Measurements from ENCODE around the gene TLCD3A. TPM values are rescaled to one million over a fixed set of nuclear protein-coding genes. Genes with fewer than 3 reads are reported as not detected.

The TLCD3A gene
- total and polyA plus RNA-seq, 12 donors = 1.1 to 4.5 (median 2.6) TPM

- TF ChIP-seq, protein P1, sequence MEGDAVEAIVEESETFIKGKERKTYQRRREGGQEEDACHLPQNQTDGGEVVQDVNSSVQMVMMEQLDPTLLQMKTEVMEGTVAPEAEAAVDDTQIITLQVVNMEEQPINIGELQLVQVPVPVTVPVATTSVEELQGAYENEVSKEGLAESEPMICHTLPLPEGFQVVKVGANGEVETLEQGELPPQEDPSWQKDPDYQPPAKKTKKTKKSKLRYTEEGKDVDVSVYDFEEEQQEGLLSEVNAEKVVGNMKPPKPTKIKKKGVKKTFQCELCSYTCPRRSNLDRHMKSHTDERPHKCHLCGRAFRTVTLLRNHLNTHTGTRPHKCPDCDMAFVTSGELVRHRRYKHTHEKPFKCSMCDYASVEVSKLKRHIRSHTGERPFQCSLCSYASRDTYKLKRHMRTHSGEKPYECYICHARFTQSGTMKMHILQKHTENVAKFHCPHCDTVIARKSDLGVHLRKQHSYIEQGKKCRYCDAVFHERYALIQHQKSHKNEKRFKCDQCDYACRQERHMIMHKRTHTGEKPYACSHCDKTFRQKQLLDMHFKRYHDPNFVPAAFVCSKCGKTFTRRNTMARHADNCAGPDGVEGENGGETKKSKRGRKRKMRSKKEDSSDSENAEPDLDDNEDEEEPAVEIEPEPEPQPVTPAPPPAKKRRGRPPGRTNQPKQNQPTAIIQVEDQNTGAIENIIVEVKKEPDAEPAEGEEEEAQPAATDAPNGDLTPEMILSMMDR (IDR thresholded peaks at IDR 0.05) = no peak
- Histone ChIP-seq H3K27ac (no peak overlapping the region), H3K27me3 (no peaks in the 10 kb centered on the region), H3K36me3 (peaks cover 0 to 98% (median 35%) of the 10 kb centered on the region in 9 donors), H3K4me3 (no peak overlapping the region), H3K4me1 (peaks cover 0 to 9% (median 0%) of the 10 kb centered on the region in 9 donors), H3K9me3 (no peaks in the 10 kb centered on the region)
- no peak for DNase-seq
- ATAC-seq = no peak
- intact Hi-C loops (cut with DNase I) = loop anchor here in 2 of 10 donors (10.0 kb wide), 1 partner anchor 137 kb away; no protein-coding TSS in a partner anchor
- 91 to 94% methylated on average over 4 of the region's 4 CpGs for WGBS, 2 donors
Observed at GRCh38 chr17:691423-691822, 41.0 kb upstream of the TLCD3A start.

DNA sequence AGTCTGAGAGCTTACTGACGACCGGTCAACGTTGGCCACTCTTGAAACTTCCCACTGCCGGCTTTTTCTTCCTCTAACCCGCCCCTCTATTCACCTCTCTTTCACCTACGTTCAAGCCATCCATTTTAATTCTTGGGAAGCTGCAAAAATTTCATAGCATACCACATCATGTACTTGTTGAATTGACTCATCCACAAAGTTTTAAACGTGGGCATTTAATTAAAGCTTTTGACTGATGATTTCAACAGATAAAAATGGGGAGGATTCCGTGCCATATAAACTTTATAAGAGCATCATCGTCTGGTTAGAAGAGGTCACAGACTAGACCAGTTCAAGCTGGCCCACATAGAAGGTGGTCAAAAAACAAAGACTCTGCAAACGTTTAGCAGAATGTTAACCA, 40.3 kb upstream of the TLCD3A start:
- Histone ChIP-seq H3K27ac (no peak overlapping the region), H3K4me1 (peaks cover 0 to 10% (median 0%) of the 10 kb centered on the region in 9 donors), H3K4me3 (no peak overlapping the region), H3K9me3 (no peaks in the 10 kb centered on the region), H3K27me3 (no peaks in the 10 kb centered on the region), H3K36me3 (peaks cover 0 to 98% (median 38%) of the 10 kb centered on the region in 9 donors)
- TF ChIP-seq, protein P1 (IDR thresholded peaks at IDR 0.05) = no peak
- no peak for DNase-seq
- no peak for ATAC-seq
- 85 to 89% methylated on average over 10 of the region's 10 CpGs for WGBS, 2 donors
- intact Hi-C loops (cut with DNase I) = loop anchor here in 2 of 10 donors (10.0 kb wide), 1 partner anchor 137 kb away; no protein-coding TSS in a partner anchor

- TF ChIP-seq, protein P1 (IDR thresholded peaks at IDR 0.05) = no peak
- H3K4me3 ChIP-seq = no peak overlapping the region
- no peak for DNase-seq
- H3K27me3 ChIP-seq = no peaks in the 10 kb centered on the region
- no peak overlapping the region for H3K27ac ChIP-seq
- 91 to 94% methylated on average over 14 of the region's 14 CpGs for WGBS, 2 donors
- no peaks in the 10 kb centered on the region for H3K9me3 ChIP-seq
- H3K36me3 ChIP-seq = peaks cover 0 to 99% (median 42%) of the 10 kb centered on the region in 9 donors
- peaks cover 0 to 7% (median 0%) of the 10 kb centered on the region in 9 donors for H3K4me1 ChIP-seq
- no peak for ATAC-seq
- intact Hi-C loops (cut with DNase I) = loop anchor here in 2 of 10 donors (10.0 kb wide), 1 partner anchor 139 kb away; no protein-coding TSS in a partner anchor
Observed at GRCh38 chr17:693791-694638, 38.4 kb upstream of the TLCD3A start.

DNA sequence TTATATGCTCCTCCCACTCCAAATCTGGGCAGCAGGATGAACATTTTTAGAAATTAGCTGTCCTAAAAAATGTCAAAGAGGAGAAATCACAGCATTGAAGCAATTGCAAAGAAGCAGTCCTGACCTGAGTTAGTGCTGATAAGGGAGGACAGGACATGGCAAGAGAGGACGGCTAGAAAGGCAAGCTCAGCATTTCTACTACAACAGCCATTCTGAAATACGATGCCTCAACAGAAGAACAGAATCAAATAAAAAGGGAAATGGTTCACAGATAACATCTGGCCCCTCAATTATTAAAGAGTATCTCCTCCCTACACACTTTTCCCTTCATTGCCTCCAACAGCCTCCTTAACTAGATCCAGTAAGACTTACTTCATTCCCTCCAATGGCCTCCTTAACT, 36.0 kb upstream of the TLCD3A start:
- Histone ChIP-seq H3K27ac (no peak overlapping the region), H3K4me3 (no peak overlapping the region), H3K4me1 (peaks cover 0 to 21% (median 4%) of the 10 kb centered on the region in 9 donors), H3K9me3 (no peaks in the 10 kb centered on the region), H3K27me3 (no peaks in the 10 kb centered on the region), H3K36me3 (peaks cover 0 to 80% (median 28%) of the 10 kb centered on the region in 9 donors)
- WGBS, 2 donors = 65 to 81% methylated on average over 2 of the region's 2 CpGs
- TF ChIP-seq, protein P1 (IDR thresholded peaks at IDR 0.05) = no peak
- intact Hi-C loops (cut with DNase I) = loop anchor here in 8 of 10 donors (5.0 to 10.0 kb wide), 3 partner anchors 142 to 554 kb away; a partner anchor contains a TSS
- ATAC-seq (no peak), DNase-seq (no peak)
